HG02642 (cell line): ENCODE data around the gene PLA2G4D.

Experiments used
- ATAC-seq: cut with Tn5 transposase; IDR thresholded peaks from one replicate; pipeline ENCODE4 v1.9.1; 2021; ENCODE audit warnings: mild to moderate bottlenecking; ENCODE audit not compliant: unreplicated experiment, poor library complexity

PLA2G4D gene

GRCh38 chr15:42059661-42060476, 34.5 kb downstream of the PLA2G4D start:
- no peak for ATAC-seq

GRCh38 chr15:42058791-42059190, 35.6 kb downstream of the PLA2G4D start:
- ATAC-seq: no peak

- no peak for ATAC-seq
Observed at GRCh38 chr15:42057799-42058646, 36.3 kb downstream of the PLA2G4D start.

GRCh38 chr15:42056934-42057798, 37.2 kb downstream of the PLA2G4D start:
- no peak for ATAC-seq

- no peak for ATAC-seq
Observed at GRCh38 chr15:42053914-42054313, 40.4 kb downstream of the PLA2G4D start.

- no peak for ATAC-seq
Observed at GRCh38 chr15:42053010-42053409, 41.4 kb downstream of the PLA2G4D start.

- ATAC-seq: no peak
Observed at GRCh38 chr15:42050484-42051255, 43.7 kb downstream of the PLA2G4D start.

- no peak for ATAC-seq
Observed at GRCh38 chr15:42048821-42049200, 45.6 kb downstream of the PLA2G4D start.

GRCh38 chr15:42048080-42048820, 46.1 kb downstream of the PLA2G4D start:
- ATAC-seq: no peak

- no peak for ATAC-seq
Observed at GRCh38 chr15:42046597-42046996, 47.8 kb downstream of the PLA2G4D start.

- ATAC-seq: no peak
Observed at GRCh38 chr15:42045211-42045615, 49.1 kb downstream of the PLA2G4D start.

- no peak for ATAC-seq
Observed at GRCh38 chr15:42042602-42043400, 51.6 kb downstream of the PLA2G4D start.

- ATAC-seq: no peak
Observed at GRCh38 chr15:42038401-42038800, 56.0 kb downstream of the PLA2G4D start.

- no peak for ATAC-seq
Observed at GRCh38 chr15:42037656-42038055, 56.7 kb downstream of the PLA2G4D start.

- no peak for ATAC-seq
Observed at GRCh38 chr15:42036966-42037365, 57.4 kb downstream of the PLA2G4D start.

GRCh38 chr15:42036112-42036905, 58.1 kb downstream of the PLA2G4D start:
- no peak for ATAC-seq

GRCh38 chr15:42035435-42035761, 59.0 kb downstream of the PLA2G4D start:
- peak; percentile 60 for ATAC-seq
